ENCODE measurements around the gene ARFGAP1. TPM values are rescaled to one million over a fixed set of nuclear protein-coding genes. Genes with fewer than 3 reads are reported as not detected.
A peak's percentile ranks its signal among the peaks of the same experiment; 100 is the strongest.
"Not testable (repeated sequence)": the region's sequence is repeated elsewhere in the genome, so short reads cannot be mapped to it uniquely, and the experiment has no call there.

The ARFGAP1 gene
- total and polyA plus RNA-seq, 2 experiments from 2014 or later, result 41.5 to 95.5 TPM

DNA sequence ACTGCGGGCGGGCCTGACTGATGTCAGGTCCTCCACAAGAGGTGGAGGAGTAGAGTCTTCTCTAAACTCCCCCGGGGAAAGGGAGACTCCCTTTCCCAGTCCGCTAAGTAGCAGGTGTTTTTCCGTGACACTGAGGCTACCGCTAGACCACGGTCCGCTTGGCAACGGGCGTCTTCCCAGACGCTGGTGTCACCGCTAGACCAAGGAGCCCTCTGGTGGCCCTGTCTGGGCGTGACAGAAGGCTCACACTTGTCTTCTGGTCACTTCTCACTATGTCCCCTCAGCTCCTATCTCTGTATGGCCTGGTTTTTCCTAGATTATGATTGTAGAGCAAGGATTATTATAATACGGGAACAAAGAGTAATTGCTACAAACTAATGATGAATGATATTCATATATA lies 21.3 kb upstream of the ARFGAP1 start:
- not testable (repeated sequence) for H4K20me1 ChIP-seq (replicated peaks; ENCODE audit: insufficient read depth); H3K79me2 ChIP-seq (replicated peaks; ENCODE audit: insufficient read depth); H3K9me3 Mint-ChIP-seq; H3K4me3 ChIP-seq; H3K9me2 ChIP-seq (ENCODE audit: insufficient read depth); H3K36me3 Mint-ChIP-seq (ENCODE audit: low read depth); H3K4me3 Mint-ChIP-seq; H2AFZ ChIP-seq; H3K4me2 ChIP-seq; H3K27ac Mint-ChIP-seq; H3K36me3 ChIP-seq (ENCODE audit: insufficient read depth); H3K27ac ChIP-seq (ENCODE audit: low read depth); DNase-seq (ENCODE audit: low spot score); ATAC-seq; H3K4me1 ChIP-seq (ENCODE audit: insufficient read depth); H3F3A ChIP-seq (replicated peaks; ENCODE audit: low read depth)
- peaks cover 40% of the 10 kb centered on the region for H3K27me3 ChIP-seq (ENCODE audit: insufficient read depth)
- H3K27me3 Mint-ChIP-seq (ENCODE audit: insufficient read depth, low read depth, poor library complexity), result peaks cover 37% of the 10 kb centered on the region
- H3K4me1 Mint-ChIP-seq, result peaks cover 33% of the 10 kb centered on the region
- TF ChIP-seq CTCF (conservative IDR thresholded peaks at IDR 0.05; ENCODE audit: low read depth in 2 of 2), result peak; percentile 35 to 61; a peak in 3 of 4 replicates

DNA sequence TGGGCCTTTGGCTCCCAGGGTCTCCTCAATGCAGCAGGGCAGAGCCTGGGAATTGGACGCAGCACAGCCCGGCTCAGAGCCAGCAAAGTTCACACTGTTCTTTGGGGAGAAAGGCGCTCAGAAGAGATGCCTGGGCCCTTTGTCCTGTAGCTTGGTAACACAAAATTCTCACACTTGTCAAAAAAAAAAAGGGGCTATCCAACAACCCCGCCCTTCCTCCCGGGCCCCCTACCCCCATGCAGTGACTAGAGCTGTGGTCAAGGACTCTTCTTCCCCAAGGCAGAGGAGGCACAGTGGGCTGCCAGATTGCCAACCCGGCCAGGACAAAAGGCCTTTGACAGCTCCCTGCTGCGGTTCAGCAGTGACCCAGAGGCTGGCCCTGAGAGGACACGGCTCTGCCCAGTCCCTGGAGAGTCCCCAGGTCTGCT lies 20.3 kb upstream of the ARFGAP1 start:
- peaks cover 30% of the 10 kb centered on the region for H3K4me1 Mint-ChIP-seq
- no peaks in the 10 kb centered on the region for H3K9me2 ChIP-seq (ENCODE audit: insufficient read depth)
- H2AFZ ChIP-seq, result no peak overlapping the region
- TF ChIP-seq CREB1 (CRISPR knock-in tag; IDR thresholded peaks at IDR 0.05; ENCODE audit: low read depth), result no peak
- TF ChIP-seq, protein P1, sequence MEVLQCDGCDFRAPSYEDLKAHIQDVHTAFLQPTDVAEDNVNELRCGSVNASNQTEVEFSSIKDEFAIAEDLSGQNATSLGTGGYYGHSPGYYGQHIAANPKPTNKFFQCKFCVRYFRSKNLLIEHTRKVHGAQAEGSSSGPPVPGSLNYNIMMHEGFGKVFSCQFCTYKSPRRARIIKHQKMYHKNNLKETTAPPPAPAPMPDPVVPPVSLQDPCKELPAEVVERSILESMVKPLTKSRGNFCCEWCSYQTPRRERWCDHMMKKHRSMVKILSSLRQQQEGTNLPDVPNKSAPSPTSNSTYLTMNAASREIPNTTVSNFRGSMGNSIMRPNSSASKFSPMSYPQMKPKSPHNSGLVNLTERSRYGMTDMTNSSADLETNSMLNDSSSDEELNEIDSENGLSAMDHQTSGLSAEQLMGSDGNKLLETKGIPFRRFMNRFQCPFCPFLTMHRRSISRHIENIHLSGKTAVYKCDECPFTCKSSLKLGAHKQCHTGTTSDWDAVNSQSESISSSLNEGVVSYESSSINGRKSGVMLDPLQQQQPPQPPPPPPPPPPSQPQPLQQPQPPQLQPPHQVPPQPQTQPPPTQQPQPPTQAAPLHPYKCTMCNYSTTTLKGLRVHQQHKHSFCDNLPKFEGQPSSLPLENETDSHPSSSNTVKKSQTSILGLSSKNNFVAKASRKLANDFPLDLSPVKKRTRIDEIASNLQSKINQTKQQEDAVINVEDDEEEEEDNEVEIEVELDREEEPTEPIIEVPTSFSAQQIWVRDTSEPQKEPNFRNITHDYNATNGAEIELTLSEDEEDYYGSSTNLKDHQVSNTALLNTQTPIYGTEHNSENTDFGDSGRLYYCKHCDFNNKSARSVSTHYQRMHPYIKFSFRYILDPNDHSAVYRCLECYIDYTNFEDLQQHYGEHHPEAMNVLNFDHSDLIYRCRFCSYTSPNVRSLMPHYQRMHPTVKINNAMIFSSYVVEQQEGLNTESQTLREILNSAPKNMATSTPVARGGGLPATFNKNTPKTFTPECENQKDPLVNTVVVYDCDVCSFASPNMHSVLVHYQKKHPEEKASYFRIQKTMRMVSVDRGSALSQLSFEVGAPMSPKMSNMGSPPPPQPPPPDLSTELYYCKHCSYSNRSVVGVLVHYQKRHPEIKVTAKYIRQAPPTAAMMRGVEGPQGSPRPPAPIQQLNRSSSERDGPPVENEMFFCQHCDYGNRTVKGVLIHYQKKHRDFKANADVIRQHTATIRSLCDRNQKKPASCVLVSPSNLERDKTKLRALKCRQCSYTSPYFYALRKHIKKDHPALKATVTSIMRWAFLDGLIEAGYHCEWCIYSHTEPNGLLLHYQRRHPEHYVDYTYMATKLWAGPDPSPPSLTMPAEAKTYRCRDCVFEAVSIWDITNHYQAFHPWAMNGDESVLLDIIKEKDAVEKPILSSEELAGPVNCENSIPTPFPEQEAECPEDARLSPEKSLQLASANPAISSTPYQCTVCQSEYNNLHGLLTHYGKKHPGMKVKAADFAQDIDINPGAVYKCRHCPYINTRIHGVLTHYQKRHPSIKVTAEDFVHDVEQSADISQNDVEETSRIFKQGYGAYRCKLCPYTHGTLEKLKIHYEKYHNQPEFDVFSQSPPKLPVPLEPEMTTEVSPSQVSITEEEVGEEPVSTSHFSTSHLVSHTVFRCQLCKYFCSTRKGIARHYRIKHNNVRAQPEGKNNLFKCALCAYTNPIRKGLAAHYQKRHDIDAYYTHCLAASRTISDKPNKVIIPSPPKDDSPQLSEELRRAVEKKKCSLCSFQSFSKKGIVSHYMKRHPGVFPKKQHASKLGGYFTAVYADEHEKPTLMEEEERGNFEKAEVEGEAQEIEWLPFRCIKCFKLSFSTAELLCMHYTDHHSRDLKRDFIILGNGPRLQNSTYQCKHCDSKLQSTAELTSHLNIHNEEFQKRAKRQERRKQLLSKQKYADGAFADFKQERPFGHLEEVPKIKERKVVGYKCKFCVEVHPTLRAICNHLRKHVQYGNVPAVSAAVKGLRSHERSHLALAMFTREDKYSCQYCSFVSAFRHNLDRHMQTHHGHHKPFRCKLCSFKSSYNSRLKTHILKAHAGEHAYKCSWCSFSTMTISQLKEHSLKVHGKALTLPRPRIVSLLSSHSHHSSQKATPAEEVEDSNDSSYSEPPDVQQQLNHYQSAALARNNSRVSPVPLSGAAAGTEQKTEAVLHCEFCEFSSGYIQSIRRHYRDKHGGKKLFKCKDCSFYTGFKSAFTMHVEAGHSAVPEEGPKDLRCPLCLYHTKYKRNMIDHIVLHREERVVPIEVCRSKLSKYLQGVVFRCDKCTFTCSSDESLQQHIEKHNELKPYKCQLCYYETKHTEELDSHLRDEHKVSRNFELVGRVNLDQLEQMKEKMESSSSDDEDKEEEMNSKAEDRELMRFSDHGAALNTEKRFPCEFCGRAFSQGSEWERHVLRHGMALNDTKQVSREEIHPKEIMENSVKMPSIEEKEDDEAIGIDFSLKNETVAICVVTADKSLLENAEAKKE (CRISPR knock-in tag; IDR thresholded peaks at IDR 0.05), result no peak
- H3K27ac Mint-ChIP-seq, result no peak overlapping the region
- no peaks in the 10 kb centered on the region for H4K20me1 ChIP-seq (replicated peaks; ENCODE audit: insufficient read depth)
- no peak for DNase-seq (ENCODE audit: low spot score)
- H3F3A ChIP-seq (replicated peaks; ENCODE audit: low read depth), result no peaks in the 10 kb centered on the region
- peaks cover 3% of the 10 kb centered on the region; the same call in 2 of the 3 replicates for H3K9me3 Mint-ChIP-seq
- H3K4me3 ChIP-seq, result no peak overlapping the region
- no peak overlapping the region for H3K27ac ChIP-seq (ENCODE audit: low read depth)
- peak overlapping the region; percentile 66; the same call in 2 of the 3 replicates for H3K4me3 Mint-ChIP-seq
- H3K36me3 ChIP-seq (ENCODE audit: insufficient read depth), result no peaks in the 10 kb centered on the region
- H3K4me2 ChIP-seq, result no peak overlapping the region
- H3K79me2 ChIP-seq (replicated peaks; ENCODE audit: insufficient read depth), result no peaks in the 10 kb centered on the region
- ATAC-seq, result no peak
- H3K36me3 Mint-ChIP-seq (ENCODE audit: low read depth), result no peaks in the 10 kb centered on the region; the same call in 2 of the 3 replicates
- no peaks in the 10 kb centered on the region; the same call in 1 of the 2 replicates for H3K4me1 ChIP-seq (ENCODE audit: insufficient read depth)
- peaks cover 40% of the 10 kb centered on the region for H3K27me3 ChIP-seq (ENCODE audit: insufficient read depth)
- H3K27me3 Mint-ChIP-seq (ENCODE audit: insufficient read depth, low read depth, poor library complexity), result peaks cover 43% of the 10 kb centered on the region
